Breast epithelium (tissue), 4 donors: ENCODE data around the gene TNN. TPM values are rescaled to one million over a fixed set of nuclear protein-coding genes. Genes with fewer than 3 reads are reported as not detected.
A peak's percentile ranks its signal among the peaks of the same experiment; 100 is the strongest.

Experiments
- DNase-seq, 2 donors: peaks; one replicate each; pipeline ENCODE4 v3.0.0-alpha.2; 2019; ENCODE audit warnings: low spot score in 2 of 2
- H3K27ac ChIP-seq, 2 donors: fragments of 200-600 bp; sonication (generic) in 1 of 2; one replicate each; pipeline ENCODE4 v1.5.1; 2016 to 2019; ENCODE audit warnings: mild to moderate bottlenecking in 1 of 2
- H3K27me3 ChIP-seq, 2 donors: fragments of 200-600 bp; sonication (generic) in 1 of 2; one replicate each; pipeline versions ENCODE4 v1.5.1 to v1.6.0; 2017 to 2019; ENCODE audit warnings: control low read depth in 1 of 2, mild to moderate bottlenecking in 1 of 2
- H3K36me3 ChIP-seq: fragments of 200-600 bp; one replicate; pipeline ENCODE4 v1.5.1; 2019
- H3K4me1 ChIP-seq, 2 donors: fragments of 200-600 bp; sonication (generic); one replicate each; pipeline ENCODE4 v1.5.1; 2016 to 2019; ENCODE audit warnings: control low read depth in 1 of 2
- H3K4me3 ChIP-seq, 3 donors: fragments of 200-600 bp; sonication (generic); 1 replicate in 2 of 3; 2 replicates in 1 of 3; pipeline ENCODE4 v1.5.1; 2016 to 2019; ENCODE audit warnings: mild to moderate bottlenecking in 3 of 3, moderate library complexity in 2 of 3
- H3K9me3 ChIP-seq, 2 donors: fragments of 200-600 bp; sonication (generic) in 1 of 2; one replicate each; pipeline ENCODE4 v1.5.1; 2016 to 2019; ENCODE audit warnings: control low read depth in 1 of 2
- POLR2A ChIP-seq: fragments of 450-650 bp; IDR thresholded peaks from one replicate; pipeline ENCODE4 v1.6.1; 2016; ENCODE audit warnings: antibody characterized with exemption, mild to moderate bottlenecking, moderate library complexity
- POLR2AphosphoS5 ChIP-seq, 3 donors: sonication (generic); formaldehyde crosslinking; IDR thresholded peaks; one replicate each; pipeline ENCODE4 v1.6.1; 2017; ENCODE audit warnings: antibody characterized with exemption in 3 of 3
- intact Hi-C: fragments of 100-400 bp; cut with DNase I; formaldehyde crosslinking; loops from one replicate; pipeline ENCODE4 v1.15.1; 2023; ENCODE audit warnings: low total_unique reads
- total RNA-seq, 3 donors: library from RNA; depleted of rRNA; stranded (reverse); fragments of >200 nt; gene quantifications; one replicate each; pipeline ENCODE4 v1.1.0, GENCODE V29; 2016
- TF ChIP-seq, protein P1 (sequence below), 3 donors: fragments of 450-650 bp; IDR thresholded peaks; one replicate each; pipeline ENCODE4 v1.5.1; 2016 to 2017; ENCODE audit warnings: antibody characterized with exemption in 3 of 3, mild to moderate bottlenecking in 3 of 3, moderate library complexity in 3 of 3

Gene TNN
- total RNA-seq, 3 donors from 2014 or later: 1.3 to 2.6 (median 1.9) TPM

DNA sequence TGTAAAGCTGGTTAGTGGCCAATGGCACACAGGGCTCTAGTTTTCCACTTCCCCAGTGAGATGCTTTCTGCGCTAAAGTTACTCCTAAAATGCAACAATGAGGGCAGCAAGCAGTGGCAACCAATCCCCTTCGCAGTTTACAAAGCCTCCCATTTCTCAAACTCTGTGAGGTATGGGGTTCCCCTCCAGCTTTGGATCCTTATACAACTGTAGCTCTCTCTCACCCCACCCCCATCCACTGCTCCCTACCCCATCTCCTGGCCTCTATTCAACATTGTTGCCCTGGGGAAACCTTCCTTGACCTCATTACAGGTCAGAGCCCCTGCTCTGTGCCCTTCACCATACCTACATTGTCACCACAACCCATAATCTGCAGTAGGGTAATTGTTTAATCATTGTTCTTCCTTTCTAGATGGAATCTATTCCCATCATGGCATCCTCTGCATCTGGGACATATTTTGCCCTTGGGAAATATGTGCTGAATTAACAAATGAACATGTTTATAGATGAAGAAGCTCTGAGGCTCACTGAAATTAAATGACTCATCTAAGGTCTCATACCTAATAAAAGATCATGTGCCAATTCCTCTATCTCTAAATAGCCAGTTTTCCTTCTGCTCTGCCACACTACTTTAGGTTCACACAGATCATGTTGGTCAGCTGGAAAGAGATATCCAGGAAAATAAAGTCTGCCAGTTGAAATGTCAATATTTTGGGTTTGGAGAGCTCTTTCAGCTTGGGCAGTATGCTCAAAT, 112.4 kb downstream of the TNN start:
- DNase-seq: no peak
- no peaks in the 10 kb centered on the region for H3K36me3 ChIP-seq
- no peak overlapping the region for H3K4me3 ChIP-seq
- no peaks in the 10 kb centered on the region for H3K27me3 ChIP-seq
- peak overlapping the region; percentile 30 to 35 for H3K27ac ChIP-seq
- no peaks in the 10 kb centered on the region for H3K9me3 ChIP-seq
- intact Hi-C loops: no loop called here
- TF ChIP-seq, protein P1, sequence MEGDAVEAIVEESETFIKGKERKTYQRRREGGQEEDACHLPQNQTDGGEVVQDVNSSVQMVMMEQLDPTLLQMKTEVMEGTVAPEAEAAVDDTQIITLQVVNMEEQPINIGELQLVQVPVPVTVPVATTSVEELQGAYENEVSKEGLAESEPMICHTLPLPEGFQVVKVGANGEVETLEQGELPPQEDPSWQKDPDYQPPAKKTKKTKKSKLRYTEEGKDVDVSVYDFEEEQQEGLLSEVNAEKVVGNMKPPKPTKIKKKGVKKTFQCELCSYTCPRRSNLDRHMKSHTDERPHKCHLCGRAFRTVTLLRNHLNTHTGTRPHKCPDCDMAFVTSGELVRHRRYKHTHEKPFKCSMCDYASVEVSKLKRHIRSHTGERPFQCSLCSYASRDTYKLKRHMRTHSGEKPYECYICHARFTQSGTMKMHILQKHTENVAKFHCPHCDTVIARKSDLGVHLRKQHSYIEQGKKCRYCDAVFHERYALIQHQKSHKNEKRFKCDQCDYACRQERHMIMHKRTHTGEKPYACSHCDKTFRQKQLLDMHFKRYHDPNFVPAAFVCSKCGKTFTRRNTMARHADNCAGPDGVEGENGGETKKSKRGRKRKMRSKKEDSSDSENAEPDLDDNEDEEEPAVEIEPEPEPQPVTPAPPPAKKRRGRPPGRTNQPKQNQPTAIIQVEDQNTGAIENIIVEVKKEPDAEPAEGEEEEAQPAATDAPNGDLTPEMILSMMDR (IDR thresholded peaks at IDR 0.05): no peak
- TF ChIP-seq POLR2A (no peak), POLR2AphosphoS5 (IDR thresholded peaks at IDR 0.05) (no peak)
- H3K4me1 ChIP-seq: no peaks in the 10 kb centered on the region

DNA sequence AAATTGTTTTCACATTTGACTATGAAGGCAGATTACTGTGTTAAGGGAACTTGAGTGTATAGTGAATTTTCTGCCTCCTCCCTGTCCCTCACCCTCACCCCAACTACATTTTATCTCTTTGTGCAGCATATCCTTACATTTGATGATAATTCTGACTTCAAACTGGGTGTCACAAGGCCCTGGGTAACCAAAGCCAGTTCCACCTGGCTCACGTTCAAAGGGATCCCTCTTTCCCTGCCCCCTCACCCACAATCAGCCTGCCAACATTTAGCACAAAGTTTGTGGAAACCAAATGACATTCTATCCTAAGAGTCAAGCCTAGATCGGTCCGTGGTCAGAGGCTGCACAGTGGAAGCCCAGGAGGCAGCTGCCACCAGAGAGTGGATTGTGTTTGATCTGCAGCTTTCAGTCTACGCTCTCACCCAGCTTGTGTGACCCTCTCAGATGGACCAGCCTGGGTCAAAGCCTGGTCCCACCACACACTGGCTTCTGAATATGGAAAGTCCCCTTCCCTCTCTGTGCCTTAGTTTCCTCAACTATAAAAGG, 114.6 kb downstream of the TNN start:
- Histone ChIP-seq H3K27ac (peak overlapping the region in 1 of 2 donors; percentile 26), H3K4me1 (no peaks in the 10 kb centered on the region), H3K36me3 (no peaks in the 10 kb centered on the region), H3K4me3 (no peak overlapping the region), H3K27me3 (no peaks in the 10 kb centered on the region), H3K9me3 (no peaks in the 10 kb centered on the region)
- TF ChIP-seq POLR2AphosphoS5 (IDR thresholded peaks at IDR 0.05) (no peak), POLR2A (no peak)
- TF ChIP-seq, protein P1 (IDR thresholded peaks at IDR 0.05): no peak
- intact Hi-C loops: no loop called here
- no peak for DNase-seq

DNA sequence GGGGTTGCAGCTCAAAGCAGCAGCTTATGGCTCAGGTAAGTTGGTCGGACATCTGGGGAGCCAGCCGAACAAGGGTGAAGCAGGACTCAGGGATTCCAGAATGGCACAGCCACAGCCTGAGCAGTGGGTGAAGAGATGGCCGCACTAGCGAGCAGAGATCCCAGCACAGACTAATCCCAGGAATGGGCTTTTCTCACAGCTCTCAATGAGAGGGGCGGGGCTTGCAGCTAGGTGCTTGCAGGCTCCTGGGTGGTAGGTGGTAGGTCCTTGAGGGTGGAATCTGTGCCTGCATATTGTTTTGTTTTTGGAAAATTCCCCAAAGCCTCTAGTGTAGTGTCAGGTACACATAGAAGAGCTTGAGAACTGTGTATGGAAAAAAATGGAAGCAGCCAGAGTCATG, 116.0 kb downstream of the TNN start:
- H3K9me3 ChIP-seq: no peaks in the 10 kb centered on the region
- no peak for DNase-seq
- no peaks in the 10 kb centered on the region for H3K4me1 ChIP-seq
- no peak overlapping the region for H3K27ac ChIP-seq
- intact Hi-C loops: no loop called here
- no peak for TF ChIP-seq POLR2AphosphoS5 (IDR thresholded peaks at IDR 0.05)
- TF ChIP-seq, protein P1 (IDR thresholded peaks at IDR 0.05): no peak
- no peak for TF ChIP-seq POLR2A
- no peaks in the 10 kb centered on the region for H3K36me3 ChIP-seq
- H3K27me3 ChIP-seq: no peaks in the 10 kb centered on the region
- H3K4me3 ChIP-seq: no peak overlapping the region

DNA sequence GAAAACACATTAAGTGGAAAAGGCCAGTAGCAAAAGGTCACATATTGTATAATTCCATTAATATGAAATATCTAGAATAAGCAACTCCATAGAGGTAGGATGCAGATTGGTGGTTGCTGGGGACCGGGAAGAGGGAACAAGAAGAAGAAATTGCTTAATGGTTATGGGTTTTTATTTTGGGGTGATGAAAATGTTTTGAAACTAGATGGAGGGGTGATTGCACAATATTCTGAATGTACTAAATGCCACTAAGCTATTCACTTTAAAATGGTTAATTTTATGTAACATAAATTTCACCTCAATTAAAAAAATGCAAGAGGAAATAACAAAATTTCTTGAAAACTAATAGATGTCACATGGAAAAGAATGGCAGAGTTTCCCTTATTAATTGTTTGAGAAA, 118.3 kb downstream of the TNN start:
- no peaks in the 10 kb centered on the region for H3K4me1 ChIP-seq
- no peaks in the 10 kb centered on the region for H3K27me3 ChIP-seq
- TF ChIP-seq POLR2A: no peak
- no peak for TF ChIP-seq POLR2AphosphoS5 (IDR thresholded peaks at IDR 0.05)
- TF ChIP-seq, protein P1 (IDR thresholded peaks at IDR 0.05): no peak
- H3K4me3 ChIP-seq: no peak overlapping the region
- H3K9me3 ChIP-seq: no peaks in the 10 kb centered on the region
- intact Hi-C loops: no loop called here
- DNase-seq: no peak
- no peak overlapping the region for H3K27ac ChIP-seq
- no peaks in the 10 kb centered on the region for H3K36me3 ChIP-seq

DNA sequence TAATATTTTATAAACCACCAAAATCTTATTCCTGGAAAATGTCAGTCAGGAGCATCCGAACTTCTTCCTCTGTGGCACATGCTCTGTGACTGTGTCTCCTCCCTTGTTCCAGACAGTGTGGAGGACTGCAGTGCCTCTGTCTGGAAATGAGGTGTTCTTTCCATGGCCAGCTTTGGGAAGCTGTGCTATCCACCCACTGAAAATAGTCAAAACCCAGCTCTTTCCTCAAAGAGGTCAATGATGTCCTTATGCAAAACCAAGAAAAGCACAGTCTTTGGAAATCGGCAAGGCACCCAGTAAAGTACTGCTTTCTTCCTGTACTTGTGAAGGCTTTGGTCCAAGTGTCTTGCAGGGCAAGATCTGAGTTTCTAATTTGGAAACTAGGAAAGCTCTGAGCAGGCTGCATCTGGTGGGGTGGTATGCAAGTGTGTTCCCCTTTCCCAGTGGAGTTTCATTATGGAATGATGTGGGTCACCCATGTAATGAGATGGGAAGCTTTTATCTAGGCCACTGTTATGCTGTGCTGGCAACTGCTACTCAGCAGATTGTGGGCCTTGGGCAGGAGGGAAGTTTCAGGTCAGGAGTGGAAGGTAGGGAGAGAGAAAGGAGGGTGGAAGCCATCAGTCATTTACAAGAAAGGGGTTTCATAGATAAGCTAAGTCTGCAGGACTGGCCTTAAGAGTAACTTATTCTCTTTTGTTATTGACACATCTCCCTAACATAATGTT, 119.0 kb downstream of the TNN start:
- H3K27ac ChIP-seq: no peak overlapping the region
- intact Hi-C loops: no loop called here
- no peaks in the 10 kb centered on the region for H3K4me1 ChIP-seq

More for the DNA sequence above, 119.0 kb downstream of the TNN start:
- H3K9me3 ChIP-seq: no peaks in the 10 kb centered on the region
- H3K36me3 ChIP-seq: no peaks in the 10 kb centered on the region
- no peak for DNase-seq
- no peak overlapping the region for H3K4me3 ChIP-seq
- no peaks in the 10 kb centered on the region for H3K27me3 ChIP-seq
- TF ChIP-seq POLR2AphosphoS5 (IDR thresholded peaks at IDR 0.05) (no peak), POLR2A (no peak)
- TF ChIP-seq, protein P1 (IDR thresholded peaks at IDR 0.05): no peak
